Measurements from ENCODE around the gene IL9.

GRCh38 chr5:135881819-135882218, 13.8 kb downstream of the IL9 start:
- TF ChIP-seq POLR2A (IDR thresholded peaks at IDR 0.05) (no peak), CTCF (IDR thresholded peaks at IDR 0.05) (no peak)
